ENCODE results near the gene PLBD2. TPM values are rescaled to one million over a fixed set of nuclear protein-coding genes. Genes with fewer than 3 reads are reported as not detected.

The PLBD2 gene
- total RNA-seq, 1 donor from 2014 or later, result 37.8 TPM

GRCh38 chr12:113392988-113393579 is 34.7 kb downstream of the PLBD2 start:
- TF ChIP-seq CTCF (IDR thresholded peaks at IDR 0.05; ENCODE audit: unreplicated experiment), result no peak
- Mint-ChIP-seq H3K36me3 (peaks cover 4% of the 10 kb centered on the region), H3K27ac (no peak overlapping the region), H3K27me3 (ENCODE audit: low read depth) (peaks cover 8% of the 10 kb centered on the region), H3K4me1 (no peaks in the 10 kb centered on the region), H3K4me3 (no peak overlapping the region), H3K9me3 (peaks cover 4% of the 10 kb centered on the region)
- DNase-seq (ENCODE audit: low spot score in 2 of 2, unreplicated experiment in 2 of 2), result no peak

DNA sequence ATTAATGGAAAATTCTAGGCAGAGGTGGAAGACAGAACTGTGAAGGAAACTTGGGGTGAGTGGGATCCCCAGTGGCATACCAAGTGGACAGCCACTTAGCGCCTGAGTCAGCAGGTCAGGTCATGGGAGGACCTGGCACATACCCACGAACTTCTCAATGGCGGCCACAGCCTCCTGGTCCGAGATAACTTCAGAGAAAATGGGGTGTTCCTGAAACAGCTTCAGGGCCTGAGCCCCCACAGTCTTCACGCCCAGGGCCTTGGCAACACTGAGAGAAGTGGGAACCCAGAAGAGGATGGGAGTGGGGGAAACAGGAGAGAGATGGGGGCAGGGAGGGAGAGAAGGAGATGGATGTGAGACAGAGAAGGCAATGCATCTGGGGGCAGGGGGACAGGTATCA is 35.4 kb downstream of the PLBD2 start:
- Mint-ChIP-seq H3K4me1 (no peaks in the 10 kb centered on the region), H3K9me3 (peaks cover 4% of the 10 kb centered on the region), H3K27me3 (ENCODE audit: low read depth) (peaks cover 12% of the 10 kb centered on the region), H3K27ac (no peak overlapping the region), H3K36me3 (peaks cover under 1% of the 10 kb centered on the region), H3K4me3 (no peak overlapping the region)
- TF ChIP-seq CTCF (IDR thresholded peaks at IDR 0.05; ENCODE audit: unreplicated experiment), result no peak
- DNase-seq (ENCODE audit: low spot score in 2 of 2, unreplicated experiment in 2 of 2), result no peak

GRCh38 chr12:113395119-113395518 is 36.7 kb downstream of the PLBD2 start:
- Mint-ChIP-seq H3K4me3 (no peak overlapping the region), H3K27me3 (ENCODE audit: low read depth) (peaks cover 15% of the 10 kb centered on the region), H3K4me1 (no peaks in the 10 kb centered on the region), H3K36me3 (no peaks in the 10 kb centered on the region), H3K9me3 (peaks cover 4% of the 10 kb centered on the region), H3K27ac (no peak overlapping the region)
- no peak for TF ChIP-seq CTCF (IDR thresholded peaks at IDR 0.05; ENCODE audit: unreplicated experiment)
- DNase-seq (ENCODE audit: low spot score in 2 of 2, unreplicated experiment in 2 of 2), result no peak

- Mint-ChIP-seq H3K27me3 (ENCODE audit: low read depth) (peaks cover 15% of the 10 kb centered on the region), H3K27ac (no peak overlapping the region), H3K9me3 (peaks cover 4% of the 10 kb centered on the region), H3K4me1 (no peaks in the 10 kb centered on the region), H3K4me3 (no peak overlapping the region), H3K36me3 (no peaks in the 10 kb centered on the region)
- no peak for DNase-seq (ENCODE audit: low spot score in 2 of 2, unreplicated experiment in 2 of 2)
- TF ChIP-seq CTCF (IDR thresholded peaks at IDR 0.05; ENCODE audit: unreplicated experiment), result no peak
These were observed 37.8 kb downstream of the PLBD2 start for GRCh38 chr12:113396200-113396599.

DNA sequence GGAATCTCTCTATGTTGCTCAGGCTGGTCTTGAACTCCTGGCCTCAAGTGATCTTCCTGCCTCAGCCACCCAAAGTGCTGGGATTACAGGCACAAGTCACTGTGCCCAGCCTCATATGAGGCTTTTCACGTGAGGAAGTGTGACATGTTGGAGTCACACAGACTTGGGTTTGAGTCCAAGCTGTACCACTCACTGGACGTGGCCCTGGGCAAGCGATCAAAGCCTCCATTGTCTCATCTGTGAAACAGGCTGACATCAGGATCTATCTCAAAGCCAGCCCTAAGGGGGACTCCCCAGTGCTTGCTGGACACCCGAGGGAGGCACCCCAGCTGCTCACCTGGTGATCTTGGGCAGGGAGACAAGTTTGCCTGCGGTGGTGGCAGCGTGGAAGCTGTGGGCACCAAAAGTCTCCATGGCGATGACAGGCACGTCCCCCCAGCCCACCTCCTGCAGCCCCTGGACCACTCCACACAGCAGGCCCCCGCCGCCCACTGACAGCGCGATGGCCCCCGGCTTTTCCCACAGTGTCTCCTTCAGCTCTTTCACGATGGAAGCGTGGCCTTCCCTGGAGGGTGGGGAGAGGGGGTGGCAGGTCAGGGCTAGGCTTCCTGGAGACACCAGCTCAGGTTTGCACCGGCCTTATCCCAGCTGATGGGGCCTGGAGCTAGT is 38.6 kb downstream of the PLBD2 start:
- no peak overlapping the region for H3K27ac Mint-ChIP-seq
- no peak for DNase-seq (ENCODE audit: low spot score in 2 of 2, unreplicated experiment in 2 of 2)
- H3K4me3 Mint-ChIP-seq, result no peak overlapping the region
- peaks cover 15% of the 10 kb centered on the region for H3K27me3 Mint-ChIP-seq (ENCODE audit: low read depth)
- H3K36me3 Mint-ChIP-seq, result no peaks in the 10 kb centered on the region
- TF ChIP-seq CTCF (IDR thresholded peaks at IDR 0.05; ENCODE audit: unreplicated experiment), result no peak
- peaks cover 4% of the 10 kb centered on the region for H3K9me3 Mint-ChIP-seq
- no peaks in the 10 kb centered on the region for H3K4me1 Mint-ChIP-seq

Measured in mesothelial cell of epicardium (in vitro differentiated cells).